KOPT-K1 (cell line): ENCODE measurements around the gene BDH2.

ENCODE experiments used
- H3K27ac ChIP-seq: fragments of 200-600 bp; sonication (generic); 2 replicates; pipeline ENCODE4 v1.5.1; 2016; ENCODE audit warnings: antibody characterized with exemption, mild to moderate bottlenecking, low read depth, low read length; ENCODE audit not compliant: poor library complexity, severe bottlenecking
- H3K36me3 ChIP-seq: fragments of 200-600 bp; sonication (generic); 2 replicates; pipeline ENCODE4 v1.5.1; 2017; ENCODE audit warnings: antibody characterized with exemption, mild to moderate bottlenecking, low read length, moderate library complexity; ENCODE audit not compliant: insufficient read depth
- H3K9me3 ChIP-seq: fragments of 200-600 bp; sonication (generic); 2 replicates; pipeline ENCODE4 v1.5.1; 2017; ENCODE audit warnings: antibody characterized with exemption, low read length, mild to moderate bottlenecking; ENCODE audit not compliant: insufficient read depth, poor library complexity, severe bottlenecking

BDH2 gene

DNA sequence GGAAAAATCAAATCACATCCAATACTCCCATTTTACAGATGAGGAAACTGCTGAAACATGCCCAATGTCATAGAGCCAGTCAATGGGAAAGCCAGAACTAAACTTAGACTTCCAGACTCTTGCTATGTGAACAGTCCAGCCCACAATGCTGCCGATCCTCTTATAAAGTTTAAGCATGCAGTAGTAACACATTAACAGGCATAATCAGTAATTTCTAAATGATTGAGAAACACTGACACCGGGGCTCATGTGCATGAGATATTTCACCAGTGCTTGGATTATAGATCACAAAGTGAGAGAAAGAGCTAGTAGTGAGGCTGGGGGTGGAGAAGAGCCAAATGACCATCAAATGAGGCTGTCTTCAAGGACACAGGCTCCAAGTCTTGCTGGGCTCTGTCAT, 2.5 kb downstream of the BDH2 start:
- Histone ChIP-seq H3K9me3 (no peaks in the 10 kb centered on the region), H3K36me3 (no peaks in the 10 kb centered on the region), H3K27ac (no peak overlapping the region)

DNA sequence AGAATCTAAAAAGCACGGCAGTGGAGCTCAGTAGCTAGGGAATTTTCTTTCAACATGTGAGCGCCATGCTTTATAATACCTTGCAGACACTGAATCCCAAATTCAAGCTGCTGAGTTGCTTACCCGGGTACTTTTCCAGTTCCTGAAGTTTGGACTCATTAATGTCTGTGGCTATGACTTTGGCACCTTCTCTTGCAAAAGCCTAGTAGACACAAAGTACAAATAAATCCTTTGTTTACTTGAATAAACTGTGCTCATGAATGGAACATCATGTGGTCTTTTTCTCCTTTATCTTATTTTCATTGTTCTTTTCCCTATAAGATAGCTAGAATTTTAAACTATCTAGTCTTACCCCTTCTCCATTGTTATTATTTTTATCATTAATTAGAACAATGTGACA, 4.6 kb downstream of the BDH2 start:
- H3K36me3 ChIP-seq: peaks cover 11% of the 10 kb centered on the region
- H3K9me3 ChIP-seq: no peaks in the 10 kb centered on the region
- no peak overlapping the region for H3K27ac ChIP-seq

DNA sequence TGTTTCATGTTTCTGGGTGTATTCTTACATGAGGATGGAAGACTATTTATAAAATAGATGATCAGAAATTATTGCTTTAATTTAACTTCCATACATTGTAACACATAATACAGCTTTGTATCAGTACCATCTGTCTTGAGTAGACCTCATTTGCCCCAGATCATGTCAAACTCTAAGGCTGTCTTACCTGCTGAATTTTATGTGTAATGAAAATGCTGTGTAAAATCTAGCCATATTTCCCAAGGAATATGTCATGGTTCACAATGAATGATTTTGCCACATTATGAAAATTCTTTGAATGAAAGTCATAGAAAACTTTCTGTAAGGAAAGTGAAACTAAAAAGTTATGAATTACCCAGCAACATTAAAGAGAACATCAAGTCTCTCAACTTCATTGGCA, 7.4 kb downstream of the BDH2 start:
- Histone ChIP-seq H3K36me3 (peaks cover 34% of the 10 kb centered on the region), H3K27ac (peak overlapping the region; percentile 33), H3K9me3 (no peaks in the 10 kb centered on the region)

DNA sequence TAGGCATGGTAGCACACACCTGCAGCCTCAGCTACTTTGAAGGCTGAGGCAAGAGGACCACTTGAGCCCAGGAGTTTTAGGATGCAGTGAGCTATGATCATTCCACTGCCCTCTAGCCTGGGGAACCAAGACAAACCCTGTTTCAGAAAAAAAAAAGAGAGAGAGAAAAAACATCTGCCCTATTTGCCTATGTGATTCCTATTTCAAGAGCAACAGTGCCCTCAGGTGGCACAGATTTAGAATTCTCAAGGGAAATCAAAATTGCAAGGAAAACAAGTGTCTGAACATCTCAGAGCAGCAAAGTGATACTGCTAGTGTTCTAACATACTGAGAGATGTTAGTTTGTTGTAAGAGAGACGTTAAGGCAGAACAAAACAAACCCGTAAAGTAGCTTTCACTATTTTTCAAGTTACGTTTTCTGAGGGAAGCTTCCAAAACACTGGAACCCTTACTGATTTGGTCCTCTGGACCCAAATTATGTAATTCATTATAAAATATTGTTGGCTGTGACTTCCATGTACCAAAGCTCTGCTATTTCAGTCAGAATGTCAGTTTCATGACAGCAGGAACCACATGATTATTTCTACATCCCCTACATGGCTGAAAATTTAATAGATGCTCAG, 7.9 kb downstream of the BDH2 start:
- Histone ChIP-seq H3K9me3 (no peaks in the 10 kb centered on the region), H3K27ac (peak overlapping the region; percentile 33), H3K36me3 (peaks cover 39% of the 10 kb centered on the region)

DNA sequence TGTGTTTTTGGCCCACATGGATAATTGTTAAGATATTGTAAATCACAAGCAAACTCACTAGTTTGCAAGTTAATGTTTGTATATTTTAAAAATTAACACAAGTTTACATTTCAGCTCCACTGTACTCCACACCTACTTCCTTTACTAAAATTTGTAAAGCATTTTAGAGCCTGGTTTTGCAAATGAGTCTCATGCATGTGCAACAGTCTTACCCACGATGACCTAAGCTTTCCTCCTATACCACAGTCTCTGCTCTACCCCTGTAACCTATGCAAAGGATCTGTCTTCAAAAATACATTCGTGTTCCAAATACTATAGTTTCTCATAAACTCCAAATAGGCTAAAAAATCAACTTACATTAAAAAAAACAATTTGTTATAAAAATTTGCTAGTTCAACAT, 10.2 kb downstream of the BDH2 start:
- peaks cover 57% of the 10 kb centered on the region for H3K36me3 ChIP-seq
- no peaks in the 10 kb centered on the region for H3K9me3 ChIP-seq
- H3K27ac ChIP-seq: no peak overlapping the region

DNA sequence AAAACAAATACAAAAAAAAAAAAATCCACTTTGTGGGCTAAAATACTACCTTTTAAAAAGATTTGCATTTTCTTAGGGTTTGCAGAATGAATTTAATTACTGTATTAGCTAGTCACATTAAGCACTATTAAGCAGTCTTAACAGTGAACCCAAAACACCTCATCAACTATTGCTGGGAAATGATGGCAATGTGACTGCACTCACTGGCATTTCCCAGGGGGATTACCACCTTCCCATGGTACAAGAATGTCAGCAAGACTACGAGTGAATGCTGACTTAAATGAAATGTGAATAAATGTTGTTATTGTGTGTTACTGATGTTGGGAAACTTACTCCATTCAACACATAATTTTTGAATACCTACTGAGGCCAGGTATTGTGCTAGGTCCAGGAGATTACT, 13.1 kb downstream of the BDH2 start:
- no peaks in the 10 kb centered on the region for H3K9me3 ChIP-seq
- no peak overlapping the region for H3K27ac ChIP-seq
- peaks cover 57% of the 10 kb centered on the region for H3K36me3 ChIP-seq

DNA sequence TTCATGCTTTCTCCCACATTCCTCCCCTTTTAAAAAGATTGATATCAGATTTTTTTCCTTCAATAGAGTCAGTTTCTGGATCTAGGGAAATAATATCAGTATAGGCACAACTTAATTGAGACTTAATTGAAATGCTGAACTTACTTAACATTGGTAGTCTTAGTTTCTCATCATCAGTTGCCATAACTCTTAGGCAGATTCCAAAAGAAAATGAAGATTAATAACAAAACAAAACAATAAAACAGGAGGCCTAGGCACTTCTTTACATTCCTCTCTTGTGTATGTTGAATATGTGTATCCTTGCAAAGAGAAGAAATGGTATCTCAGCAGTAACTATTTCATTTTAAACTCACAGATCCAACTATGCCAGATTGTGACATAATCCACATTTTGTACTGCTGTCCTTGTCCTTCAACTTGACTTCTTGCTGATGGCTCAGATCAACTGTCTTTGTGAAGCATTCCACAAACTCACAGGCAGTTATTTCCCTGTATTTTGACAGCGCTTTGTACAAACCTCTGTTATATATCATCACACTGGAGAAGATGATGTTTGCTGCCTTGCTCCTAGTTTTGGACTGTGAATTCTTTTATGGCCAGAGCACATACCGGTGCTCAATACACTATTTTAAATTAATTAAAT, 14.0 kb downstream of the BDH2 start:
- Histone ChIP-seq H3K27ac (no peak overlapping the region), H3K36me3 (peaks cover 52% of the 10 kb centered on the region), H3K9me3 (no peaks in the 10 kb centered on the region)

DNA sequence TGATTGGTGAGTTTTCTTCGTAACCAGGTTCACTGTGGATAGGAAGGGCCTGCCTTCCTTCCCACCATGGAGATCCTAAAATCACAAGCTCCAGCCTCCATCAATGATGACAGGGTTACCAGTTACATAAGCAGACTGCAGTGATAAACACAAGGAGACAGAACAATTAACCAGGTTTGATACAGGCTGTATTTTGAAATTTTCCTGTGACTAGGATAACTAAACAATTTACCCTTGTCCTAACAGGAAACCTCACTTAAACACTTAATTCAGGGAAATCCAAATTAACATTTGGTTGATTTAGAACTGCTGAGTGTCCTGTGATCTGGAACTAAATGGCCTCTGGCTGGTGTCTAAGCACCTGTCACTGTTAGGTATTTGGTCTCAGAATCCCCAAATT, 20.0 kb downstream of the BDH2 start:
- Histone ChIP-seq H3K27ac (no peak overlapping the region), H3K36me3 (peaks cover 5% of the 10 kb centered on the region; the same call in 1 of the 2 replicates), H3K9me3 (no peaks in the 10 kb centered on the region)

DNA sequence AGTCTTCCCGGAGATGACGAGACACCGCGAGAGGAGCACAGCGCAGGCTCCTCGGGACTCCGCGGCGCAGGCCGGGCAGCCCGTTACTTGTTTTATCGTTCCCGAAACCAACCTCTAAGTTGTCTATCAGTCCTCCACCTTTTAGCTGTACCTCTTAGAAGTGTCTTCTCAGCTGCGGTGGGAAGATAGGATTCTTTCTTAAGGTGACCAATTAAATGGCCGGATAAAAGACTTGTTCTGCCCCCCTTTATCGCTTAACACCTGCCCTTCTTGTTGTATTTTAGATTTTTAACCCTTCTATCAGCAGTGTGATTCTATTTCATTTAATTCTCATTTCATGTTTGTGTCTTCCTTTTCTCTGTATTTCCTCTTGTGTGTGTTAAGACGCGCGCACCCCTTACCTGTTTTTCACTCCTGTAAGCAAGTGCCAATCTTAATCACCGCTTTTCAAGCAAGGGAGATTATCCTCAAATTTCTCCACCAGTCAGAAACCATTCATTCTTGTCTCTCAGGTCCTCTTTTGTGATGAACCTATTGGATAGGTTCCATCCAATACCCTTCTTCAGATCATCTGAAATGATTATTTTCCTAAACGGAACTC, 22.8 kb downstream of the BDH2 start, which contains the start of gene SLC9B2:
TSS of gene SLC9B2 (minus strand) at position 15 of the 601 bp plus-strand sequence. CDS start 9,211 bp downstream, outside the sequence.
- Histone ChIP-seq H3K9me3 (no peaks in the 10 kb centered on the region), H3K27ac (peak within 1 kb of the TSS; percentile 79), H3K36me3 (peaks cover 21% of the 10 kb centered on the region)

DNA sequence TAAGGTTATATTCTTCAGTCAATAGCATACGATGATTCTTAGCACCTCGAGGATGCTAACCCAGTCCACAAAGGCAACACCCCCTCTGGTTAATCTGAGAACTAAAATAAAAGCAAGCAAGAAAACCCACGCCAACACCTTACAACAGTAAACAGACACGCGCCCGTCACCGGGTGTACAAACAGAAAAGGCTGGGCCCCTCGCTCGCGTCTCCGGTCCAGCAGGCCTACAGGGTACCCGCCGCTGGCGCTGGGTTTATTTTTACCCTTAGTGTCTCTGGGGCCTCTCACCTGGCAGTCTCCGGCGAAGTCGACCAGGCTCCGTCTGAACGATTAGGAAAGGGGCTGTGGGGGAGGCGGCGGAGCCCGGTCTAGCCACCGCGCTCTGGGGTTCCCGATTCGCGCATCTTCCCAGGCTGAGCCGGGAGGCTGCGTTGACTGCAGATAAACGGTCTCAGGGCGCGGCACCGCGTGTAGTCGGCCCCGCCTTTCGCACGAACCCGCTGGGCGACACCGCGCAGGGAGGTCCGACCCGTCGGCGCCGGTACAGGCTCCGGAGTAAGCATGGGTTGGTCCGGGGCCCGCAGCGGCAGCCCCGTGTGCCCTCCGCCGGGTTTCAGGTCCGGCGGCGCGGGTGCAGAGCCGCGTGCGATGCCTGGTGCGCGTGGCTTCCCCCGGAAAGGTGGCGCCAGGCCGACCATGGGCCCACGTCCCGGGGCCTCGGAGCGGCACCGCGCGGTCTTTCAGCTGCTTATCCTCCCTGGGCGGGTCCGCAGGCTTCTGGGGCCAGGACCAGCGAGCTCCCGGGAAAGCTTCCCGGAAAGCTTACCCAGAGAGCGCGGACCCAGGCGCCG, 23.5 kb downstream of the BDH2 start:
- Histone ChIP-seq H3K9me3 (no peaks in the 10 kb centered on the region), H3K27ac (peak overlapping the region; percentile 79), H3K36me3 (peaks cover 21% of the 10 kb centered on the region)

DNA sequence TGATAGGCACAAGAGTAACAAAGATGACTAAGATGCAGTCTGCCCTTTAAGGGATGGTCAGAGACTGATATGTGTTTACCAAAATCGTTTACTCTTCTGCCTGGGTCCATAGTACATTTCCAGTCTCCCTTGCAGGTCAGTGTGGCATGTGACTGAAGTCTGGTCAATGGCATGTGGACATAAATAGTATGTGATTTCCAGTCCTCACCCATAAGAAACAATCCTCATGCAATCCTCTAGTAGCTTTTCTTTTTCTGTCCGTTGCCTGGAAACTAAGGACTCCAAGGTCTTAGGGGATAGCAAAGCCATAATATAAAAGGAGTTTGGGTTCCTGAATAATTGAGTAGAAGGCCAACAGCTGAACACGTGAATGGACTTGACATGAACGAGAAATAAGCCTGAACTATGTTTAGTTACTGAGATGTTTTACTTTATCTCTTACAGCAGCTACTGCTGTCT, 24.2 kb downstream of the BDH2 start:
- peak overlapping the region; percentile 79 for H3K27ac ChIP-seq
- H3K9me3 ChIP-seq: no peaks in the 10 kb centered on the region
- peaks cover 22% of the 10 kb centered on the region for H3K36me3 ChIP-seq

DNA sequence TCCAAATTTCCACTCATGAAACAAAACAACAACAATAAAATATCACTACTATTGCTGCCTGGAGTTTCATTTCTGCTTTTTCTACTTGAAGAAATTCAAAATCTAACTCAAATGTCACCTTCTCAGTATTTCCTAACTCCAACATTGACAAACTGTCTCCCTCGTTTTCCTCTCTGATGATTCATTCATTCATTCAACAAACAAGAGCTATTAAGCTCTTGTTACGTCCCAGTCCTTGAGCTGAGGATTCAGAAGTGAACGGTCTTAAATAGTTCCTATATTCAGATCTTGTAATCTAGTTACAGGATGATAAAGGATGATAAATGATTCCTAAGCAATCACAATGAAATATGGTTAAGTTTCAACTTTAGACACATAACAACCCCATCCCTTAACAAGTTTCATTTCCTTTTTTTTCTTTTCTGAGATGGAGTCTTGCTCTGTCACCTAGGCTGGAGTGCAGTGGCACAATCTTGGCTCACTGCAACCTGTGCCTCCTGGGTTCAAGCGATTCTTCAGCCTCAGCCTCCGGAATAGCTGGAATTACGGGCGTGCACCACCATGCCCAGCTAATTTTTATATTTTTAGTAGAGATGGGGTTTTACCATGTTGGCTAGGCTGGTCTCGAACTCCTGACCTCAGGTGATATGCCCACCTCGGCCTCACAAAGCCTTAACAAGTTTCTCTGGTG, 24.7 kb downstream of the BDH2 start:
- Histone ChIP-seq H3K27ac (no peak overlapping the region), H3K9me3 (no peaks in the 10 kb centered on the region), H3K36me3 (peaks cover 26% of the 10 kb centered on the region)

DNA sequence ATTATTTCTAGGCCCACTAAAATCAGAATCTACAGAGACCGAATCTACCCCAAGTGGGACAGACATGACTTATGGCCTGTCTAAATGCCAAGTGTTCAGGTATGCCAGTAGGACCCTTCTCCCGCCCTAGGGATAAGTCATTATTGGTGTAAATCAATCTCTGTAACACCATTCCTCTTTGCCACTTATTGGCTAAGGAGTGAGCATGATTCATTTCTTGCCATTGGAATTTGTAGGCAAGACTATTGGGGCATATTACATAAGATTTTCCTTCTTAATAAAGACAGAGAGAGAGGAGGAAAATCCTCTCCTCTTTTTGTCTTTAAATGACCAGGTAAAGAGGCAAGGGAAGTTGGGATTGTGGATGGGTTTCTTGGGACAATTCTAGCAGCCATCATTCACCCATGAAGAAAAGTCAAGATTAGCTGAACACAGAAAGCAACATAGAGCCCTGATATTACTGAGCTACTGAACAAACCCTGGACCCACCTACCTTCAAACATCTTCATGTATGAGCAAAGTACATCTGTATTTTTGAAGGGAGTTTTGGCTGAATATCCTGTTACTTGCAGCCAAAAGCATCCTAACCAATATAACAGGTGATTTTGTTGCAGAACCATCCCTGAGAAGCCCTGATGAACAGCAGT, 25.7 kb downstream of the BDH2 start:
- Histone ChIP-seq H3K36me3 (peaks cover 29% of the 10 kb centered on the region), H3K9me3 (no peaks in the 10 kb centered on the region), H3K27ac (no peak overlapping the region)

DNA sequence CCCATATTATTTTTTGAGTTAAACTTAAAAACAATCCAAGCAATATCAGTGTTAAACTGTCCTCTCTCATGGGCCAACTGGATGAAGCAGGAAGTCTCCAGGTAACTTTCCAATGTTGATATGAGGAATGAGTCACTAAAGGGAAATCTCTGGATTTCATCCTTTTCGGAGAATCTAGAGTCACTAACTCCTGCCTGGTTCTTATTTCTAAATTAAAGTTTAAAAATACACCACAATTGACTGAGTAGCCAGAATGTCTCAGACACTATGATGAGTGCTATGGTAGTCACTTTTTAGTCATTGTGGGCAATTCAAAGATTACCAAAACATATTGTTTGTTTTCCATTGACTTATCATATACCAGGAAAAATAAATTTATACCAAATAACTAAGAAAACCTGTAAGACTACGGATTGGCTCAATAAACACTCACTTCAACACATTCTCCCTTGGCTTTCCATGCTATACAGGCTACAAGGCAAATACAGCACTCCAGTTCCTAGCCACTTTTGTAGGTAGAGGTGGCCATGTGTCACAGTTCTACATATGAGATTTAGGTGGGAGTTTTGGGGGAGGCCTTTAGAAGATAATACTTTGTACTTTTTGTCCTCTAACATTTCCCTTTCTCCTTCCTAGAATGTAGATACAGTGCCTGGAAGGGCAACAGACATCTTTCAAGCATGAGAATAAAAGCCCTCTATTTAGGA, 31.6 kb downstream of the BDH2 start:
- Histone ChIP-seq H3K36me3 (peaks cover 59% of the 10 kb centered on the region), H3K9me3 (no peaks in the 10 kb centered on the region), H3K27ac (no peak overlapping the region)
